ENCODE data around the gene WNT3.

GRCh38 chr17:46800573-46800972 is 17.9 kb downstream of the WNT3 start:
- TF ChIP-seq CTCF (IDR thresholded peaks at IDR 0.05) (no peak), POLR2A (IDR thresholded peaks at IDR 0.05) (no peak)

Measured in lower leg skin (tissue), 3 donors.